HG03280 (cell line): ENCODE results near the gene WDR70.
"Not testable (repeated sequence)": the region's sequence is repeated elsewhere in the genome, so short reads cannot be mapped to it uniquely, and the experiment has no call there.

Source experiments
- ATAC-seq: cut with Tn5 transposase; IDR thresholded peaks from one replicate; pipeline ENCODE4 v1.9.1; 2021; ENCODE audit warnings: mild to moderate bottlenecking, moderate library complexity; ENCODE audit not compliant: unreplicated experiment

Gene WDR70

DNA sequence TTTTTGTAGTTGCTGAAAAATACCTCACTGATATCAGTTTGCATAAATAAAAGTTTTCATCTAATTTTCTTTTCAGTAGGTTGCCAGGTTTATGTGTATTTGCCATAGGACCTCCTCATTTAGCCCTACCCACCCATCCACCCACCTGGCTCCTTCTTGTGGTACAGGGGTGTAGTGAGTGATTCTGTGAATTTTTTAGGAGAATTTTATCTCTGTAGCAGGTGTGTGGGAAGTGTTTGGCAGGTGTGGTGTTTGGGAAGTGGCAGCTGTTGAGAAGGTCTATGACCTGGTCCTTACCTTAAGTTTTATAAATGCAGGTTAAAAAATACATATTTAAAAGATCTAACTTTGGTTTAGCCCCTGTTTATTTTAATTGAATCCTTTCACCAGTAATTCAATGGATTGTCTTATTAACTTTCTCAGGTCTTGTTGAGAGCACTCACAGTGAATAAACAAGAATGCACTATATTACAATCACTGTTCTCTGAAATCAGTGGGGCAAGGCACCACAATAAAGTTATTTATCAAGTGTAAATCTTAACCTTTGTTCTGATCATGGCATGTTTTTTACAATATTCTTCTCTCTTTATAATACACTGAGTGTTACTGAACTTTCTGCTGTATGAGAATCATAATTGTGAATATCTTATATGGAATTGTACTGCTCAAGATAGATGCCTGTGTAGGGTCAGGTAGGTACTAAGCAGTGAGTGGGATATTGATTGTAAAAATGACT lies 189.1 kb downstream of the WDR70 start:
- no peak for ATAC-seq

DNA sequence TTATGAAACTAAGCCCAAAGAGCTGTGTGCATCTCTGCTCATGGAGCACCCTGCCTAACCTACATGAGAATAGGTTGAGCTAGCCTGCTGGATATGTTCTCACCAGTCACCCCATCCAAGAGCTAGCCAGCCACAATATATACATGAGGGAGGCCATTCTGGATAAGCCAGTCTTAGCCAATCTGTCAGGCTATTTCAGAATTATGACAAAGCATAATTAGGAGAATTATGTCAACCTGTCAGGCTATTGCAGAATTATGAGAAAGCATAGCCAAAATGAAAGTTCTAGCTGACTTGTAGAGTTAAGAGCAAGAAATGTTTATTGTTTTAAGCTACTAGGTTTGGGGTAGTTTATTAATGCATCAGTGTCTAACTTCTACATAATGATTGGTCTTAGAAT lies 189.8 kb downstream of the WDR70 start:
- no peak for ATAC-seq

DNA sequence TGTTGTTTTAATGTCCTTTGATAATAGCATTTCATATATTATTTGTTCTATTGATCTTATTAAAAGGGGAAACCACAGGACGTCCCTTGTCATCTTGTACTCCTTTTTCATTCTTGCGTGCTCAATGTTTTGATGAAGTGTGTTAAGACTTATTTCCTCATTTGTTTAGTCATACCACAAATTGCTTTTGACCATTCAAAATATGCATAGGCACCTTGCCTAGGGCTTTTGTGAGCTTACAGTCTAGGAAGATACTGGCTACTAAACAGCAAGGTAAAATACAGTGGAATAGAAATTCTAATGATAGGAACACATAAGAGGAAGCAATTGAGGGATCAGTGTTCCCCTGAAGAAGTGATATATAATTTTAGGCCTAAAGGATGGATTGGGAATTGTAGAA lies 190.3 kb downstream of the WDR70 start:
- ATAC-seq: no peak

DNA sequence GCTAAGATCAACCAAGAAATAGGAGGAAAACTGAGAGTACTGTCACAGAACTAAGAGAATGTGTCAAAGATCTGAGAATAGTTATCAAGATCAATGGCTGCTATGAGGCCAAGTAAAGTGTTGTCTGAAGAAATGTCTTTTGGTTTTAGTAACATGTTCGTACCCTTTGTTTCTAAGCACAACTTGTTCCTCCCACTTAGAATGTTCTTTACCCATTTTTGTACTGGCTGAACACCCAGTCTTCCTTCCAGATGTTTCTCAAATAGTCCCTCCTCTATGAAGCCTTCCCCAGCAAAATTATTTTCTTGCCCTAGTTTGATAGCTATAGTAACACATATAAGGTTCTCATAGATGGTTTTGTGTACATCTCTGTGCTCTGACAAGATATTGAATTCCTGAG lies 191.5 kb downstream of the WDR70 start:
- ATAC-seq: no peak

DNA sequence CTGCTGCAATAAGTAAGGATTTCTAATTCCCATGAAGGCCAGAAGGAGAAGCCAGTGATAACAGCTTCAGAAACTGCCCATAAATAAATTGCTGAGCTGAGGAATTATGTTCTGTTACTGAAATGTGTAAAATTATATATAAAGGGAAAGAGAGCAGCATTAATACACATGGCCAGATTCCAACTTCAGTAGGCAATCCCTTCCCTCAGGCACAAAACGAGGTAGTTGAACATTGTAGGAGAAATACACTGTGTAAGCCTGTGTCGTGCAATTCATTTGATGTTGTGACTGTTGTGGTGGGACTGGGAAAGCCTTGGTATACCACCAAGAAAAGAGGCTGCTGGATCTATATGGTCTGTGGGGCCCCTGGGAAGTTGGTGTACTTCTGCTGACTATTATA lies 192.9 kb downstream of the WDR70 start:
- ATAC-seq: no peak

DNA sequence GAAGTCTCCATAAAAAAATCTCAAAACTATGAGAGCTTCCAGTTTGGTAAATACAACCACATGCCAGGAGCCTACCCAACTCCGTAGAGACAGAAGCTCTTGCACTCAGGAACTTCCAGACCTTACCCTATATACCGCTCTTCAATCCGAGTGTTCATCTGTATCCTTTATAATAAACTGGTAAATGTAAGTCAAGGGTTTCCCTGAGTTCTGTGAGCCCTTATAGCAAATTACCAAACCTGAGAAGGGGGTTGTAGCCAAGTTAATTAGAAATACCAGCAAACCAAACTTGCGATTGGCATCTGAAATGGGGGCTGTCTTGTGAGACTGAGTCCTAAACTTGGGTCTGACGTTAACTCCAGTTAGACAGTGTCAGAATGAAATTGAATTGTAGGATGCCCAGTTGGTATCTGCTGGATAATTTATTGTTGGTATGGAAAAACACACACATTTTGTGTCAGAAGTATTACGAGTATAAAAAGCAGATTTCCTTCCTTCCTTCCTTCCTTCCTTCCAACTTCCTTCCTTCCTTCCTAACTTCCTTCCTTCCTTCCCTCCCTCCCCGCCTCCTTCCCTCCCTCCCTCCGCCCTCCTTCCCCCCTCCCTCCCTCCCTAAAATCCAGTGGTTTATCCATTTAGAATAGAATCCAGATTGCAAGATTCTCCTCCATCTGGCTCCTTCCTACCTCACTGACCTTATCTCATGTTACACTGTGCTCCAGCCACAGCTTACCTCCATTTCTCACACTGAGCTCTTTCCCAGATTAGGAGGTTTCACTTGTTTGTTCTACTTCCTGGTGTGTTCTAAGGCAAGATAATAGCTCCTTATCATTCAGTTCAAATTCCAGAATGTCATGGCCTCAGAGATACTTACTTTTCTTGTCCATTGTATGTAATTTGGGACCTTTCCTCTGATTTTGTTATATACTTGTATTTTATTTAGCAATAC lies 196.7 kb downstream of the WDR70 start:
- no peak for ATAC-seq

DNA sequence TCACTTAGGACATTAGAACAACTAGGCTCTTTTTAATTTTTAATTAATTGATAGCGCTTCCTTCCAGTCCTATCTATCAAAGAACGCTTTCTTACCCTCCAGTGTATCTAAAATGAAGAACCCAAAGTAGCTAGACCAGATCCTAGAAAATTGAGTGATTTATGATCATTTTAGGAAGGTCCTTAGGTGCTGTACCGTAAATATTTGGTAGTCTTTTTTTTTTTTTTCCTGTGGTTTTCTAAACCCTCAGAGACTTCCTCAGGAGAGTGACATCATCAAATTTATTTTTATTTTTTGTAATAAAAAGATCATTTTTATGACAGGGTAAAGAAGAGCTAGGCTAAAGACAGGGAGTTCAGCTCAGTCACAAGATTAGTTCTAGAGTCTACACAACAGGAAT lies 197.4 kb downstream of the WDR70 start:
- ATAC-seq: no peak

DNA sequence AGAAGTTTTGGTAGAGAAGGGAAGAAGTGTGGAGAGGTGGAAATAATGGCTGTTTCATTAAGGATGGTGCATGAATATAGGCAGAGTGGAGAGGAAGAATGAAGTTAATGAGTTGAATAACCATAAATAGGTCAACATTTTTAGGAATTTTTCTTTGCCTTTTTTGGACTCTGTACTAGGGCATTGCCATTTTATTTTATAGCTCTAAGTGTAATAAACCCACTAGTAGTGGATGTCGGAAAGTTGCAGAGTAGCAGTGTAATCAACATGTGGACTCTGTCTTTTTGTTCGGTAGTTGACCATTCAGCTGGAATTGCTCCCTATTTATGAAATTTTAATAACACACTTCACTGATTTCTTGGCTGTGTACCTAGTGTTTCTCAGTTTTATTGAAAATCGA lies 199.1 kb downstream of the WDR70 start:
- no peak for ATAC-seq

DNA sequence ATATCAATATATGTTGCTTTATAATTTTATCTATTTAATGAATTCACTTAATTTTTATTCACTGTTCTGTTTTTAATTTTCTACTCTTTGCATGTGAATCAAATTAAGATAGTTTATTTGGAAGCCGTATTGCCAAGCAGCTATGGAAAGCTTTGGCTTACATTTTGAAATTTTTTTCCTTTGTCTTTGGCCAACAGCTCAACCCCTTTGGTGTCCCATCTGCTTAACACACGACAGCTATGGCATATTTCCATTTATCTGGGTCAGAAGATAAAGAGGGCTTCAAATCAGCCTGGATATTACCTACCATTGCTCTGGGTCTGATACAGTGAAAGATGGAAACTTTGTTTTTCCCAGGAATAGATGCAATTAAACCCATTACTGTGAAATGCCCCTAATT lies 201.0 kb downstream of the WDR70 start:
- ATAC-seq: no peak

DNA sequence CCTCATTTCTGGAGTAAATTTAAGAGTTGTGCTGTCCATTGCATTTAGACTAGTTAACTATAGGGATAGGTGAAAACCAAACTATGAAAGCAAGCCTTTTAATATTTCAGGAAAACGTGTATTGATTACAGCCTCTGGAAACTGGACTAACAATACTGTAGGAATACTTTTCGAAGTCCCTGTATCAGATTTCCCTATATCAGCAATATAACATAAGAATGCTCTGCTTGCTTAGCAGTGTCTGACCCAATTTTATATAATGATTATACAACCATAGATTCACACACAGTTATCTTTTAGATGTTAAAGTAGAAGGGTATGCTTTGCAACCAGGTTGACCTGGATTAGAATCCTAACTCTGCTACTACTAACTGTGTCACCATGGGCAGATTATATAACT lies 203.1 kb downstream of the WDR70 start:
- no peak for ATAC-seq

DNA sequence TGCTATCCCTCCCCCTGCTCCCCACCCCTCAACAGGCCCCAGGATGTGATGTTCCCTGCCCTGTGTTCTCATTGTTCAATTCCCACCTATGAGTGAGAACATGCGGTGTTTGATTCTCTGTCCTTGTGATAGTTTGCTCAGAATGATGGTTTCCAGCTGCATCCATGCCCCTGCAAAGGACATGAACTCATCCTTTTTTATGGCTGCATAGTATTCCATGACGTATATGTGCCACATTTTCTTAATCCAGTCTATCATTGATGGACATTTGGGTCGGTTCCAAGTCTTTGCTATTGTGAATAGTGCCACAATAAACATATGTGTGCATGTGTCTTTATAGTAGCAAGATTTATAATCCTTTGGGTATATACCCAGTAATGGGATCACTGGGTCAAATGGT lies 214.2 kb downstream of the WDR70 start:
- not testable (repeated sequence) for ATAC-seq

DNA sequence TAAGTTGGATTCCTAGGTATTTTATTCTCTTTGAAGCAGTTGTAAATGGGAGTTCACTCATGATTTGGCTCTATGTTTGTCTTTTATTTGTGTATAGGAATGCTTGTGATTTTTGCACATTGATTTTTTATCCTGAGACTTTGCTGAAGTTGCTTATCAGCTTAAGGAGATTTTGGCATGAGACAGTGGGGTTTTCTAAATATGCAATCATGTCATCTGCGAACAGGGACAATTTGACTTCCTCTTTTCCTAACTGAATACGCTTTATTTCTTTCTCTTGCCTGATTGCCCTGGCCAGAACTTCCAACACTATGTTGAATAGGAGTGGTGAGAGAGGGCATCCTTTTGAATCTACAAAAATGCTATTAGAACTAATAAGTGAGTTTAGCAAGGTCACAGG lies 215.7 kb downstream of the WDR70 start:
- ATAC-seq: not testable (repeated sequence)

DNA sequence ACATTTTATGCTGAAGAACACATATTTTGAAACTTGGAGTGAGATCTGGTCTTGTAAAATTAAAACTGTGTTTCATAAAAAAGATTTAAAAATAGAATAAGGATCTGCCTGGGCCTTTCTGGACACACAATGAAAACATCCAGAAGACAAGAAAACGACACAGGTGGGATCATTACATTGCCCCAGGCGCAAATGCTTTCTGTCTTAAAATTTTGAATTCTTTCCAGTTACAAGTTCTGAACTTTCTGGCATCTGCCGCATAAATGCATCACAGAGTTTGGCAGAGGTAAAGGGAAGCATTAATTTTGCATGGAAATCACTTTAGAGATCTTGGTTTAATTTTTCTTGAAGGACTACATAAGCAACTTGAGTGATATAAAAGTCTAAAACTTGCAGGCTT lies 219.6 kb downstream of the WDR70 start:
- ATAC-seq: no peak

DNA sequence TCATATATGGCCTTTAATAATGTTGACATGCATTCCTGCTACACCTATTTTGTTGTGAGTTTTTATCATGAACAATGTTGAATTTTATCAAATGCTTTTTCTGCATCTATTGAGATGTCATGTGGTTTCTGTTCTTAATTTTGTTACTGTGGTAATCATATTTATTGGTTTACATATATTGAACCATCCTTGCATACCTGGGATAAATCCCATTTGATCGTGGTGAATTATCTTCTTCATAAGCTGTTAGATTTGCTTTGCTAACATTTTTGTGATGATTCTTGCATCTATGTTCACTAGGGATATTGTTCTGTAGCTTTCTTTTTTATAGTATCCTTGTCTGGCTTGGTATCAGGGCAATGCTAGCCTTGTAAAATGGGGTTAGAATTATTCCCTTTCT lies 222.0 kb downstream of the WDR70 start:
- no peak for ATAC-seq

DNA sequence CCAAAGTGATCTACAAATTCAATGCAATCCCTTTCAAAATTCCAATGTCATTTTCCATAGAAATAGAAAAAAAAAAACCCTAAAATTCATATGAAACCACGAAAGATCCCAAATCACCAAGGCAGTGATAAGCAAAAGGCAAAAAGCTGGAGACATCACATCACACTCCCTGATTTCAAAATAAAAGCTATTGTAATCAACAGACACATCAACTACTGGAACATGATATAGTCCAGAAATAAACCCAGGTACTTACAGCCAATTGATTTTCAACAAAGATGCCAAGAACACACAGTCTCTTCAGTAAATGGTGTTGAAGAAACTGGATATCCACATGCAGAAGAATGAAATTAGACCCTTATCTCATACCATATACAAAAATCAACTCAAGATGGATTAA lies 224.0 kb downstream of the WDR70 start:
- ATAC-seq: no peak

DNA sequence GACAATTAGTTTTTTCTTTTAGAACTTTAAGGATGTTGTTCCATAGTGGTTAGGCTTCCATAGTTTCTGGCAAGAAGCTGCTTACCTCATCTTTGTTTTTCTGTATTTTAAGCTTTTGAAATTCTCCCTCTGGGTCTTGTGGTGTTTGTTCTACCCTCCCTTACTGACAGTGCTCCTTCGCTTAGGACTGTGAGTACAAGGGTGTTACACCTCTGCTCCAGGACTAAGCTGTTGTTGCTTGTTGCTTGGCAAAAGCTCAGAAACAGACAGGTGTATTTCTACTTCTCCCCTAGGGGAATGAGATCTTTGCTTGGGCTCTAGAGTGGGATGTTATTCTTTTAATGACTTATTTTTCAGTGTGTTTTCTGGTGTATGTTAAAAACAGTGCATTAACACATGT lies 225.2 kb downstream of the WDR70 start:
- ATAC-seq: no peak

DNA sequence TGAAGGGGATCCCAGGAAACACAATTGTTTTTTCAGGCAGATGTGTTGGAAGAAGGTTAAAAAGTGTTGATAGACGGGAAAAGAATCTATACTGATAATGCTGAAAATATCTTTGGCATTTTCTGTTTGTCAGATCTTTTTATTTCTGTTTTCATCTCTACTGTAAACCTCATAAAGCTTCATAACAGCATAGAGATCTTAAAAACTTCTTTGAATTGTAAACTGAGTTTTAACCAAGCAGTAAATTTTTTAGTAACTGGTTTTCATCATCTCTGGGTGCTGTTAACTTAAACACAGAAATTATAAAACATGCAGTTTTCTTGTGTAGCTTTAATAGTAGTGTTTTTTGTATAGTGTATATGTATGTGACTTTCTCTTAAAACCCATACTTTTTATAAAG lies 227.0 kb downstream of the WDR70 start:
- ATAC-seq: no peak

DNA sequence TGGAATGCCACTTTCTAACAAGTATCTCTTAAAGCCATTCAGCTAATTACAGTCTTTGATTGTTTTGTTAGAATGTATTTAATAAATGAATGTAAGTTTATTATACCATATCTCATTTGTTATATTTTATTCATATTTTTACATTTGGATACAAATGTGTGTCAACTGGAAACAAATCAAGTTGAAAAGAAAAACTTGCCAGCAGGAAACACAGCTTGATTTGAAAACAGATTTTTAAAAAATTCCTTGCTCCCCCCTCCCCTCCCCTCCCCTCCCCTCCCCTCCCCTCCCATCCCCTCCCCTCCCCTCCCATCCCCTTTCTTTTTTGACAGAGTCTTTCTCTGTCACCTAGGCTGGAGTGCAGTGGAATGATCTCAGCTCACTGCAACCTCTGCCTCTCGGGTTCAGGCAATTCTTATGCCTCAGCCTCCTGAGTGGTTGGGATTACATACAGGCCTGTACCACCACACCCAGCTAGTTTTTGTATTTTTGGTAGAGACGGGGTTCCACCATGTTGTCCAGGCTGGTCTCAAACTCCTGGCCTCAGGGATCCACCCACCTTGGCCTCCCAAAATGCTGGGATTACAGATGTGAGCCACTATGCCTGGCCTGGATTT lies 227.6 kb downstream of the WDR70 start:
- ATAC-seq: no peak

DNA sequence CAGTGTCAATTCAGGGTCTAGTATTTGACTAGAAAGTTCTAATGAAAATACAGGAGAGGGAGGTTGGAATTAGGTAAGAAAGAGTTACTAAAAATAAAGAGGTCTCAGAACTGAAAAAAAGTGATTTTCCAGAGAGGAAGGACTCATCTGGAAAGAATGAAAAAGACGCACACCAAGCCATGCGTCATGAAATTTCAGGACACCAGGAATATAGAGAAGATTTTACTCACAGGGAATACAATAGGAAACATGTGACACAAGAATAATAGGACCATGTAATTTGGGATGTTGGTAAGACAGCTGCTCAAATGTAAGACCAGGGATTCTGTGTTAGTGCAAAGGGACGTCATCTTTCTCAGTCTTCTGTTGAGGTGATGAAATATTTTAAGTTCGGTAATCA lies 236.1 kb downstream of the WDR70 start:
- no peak for ATAC-seq

DNA sequence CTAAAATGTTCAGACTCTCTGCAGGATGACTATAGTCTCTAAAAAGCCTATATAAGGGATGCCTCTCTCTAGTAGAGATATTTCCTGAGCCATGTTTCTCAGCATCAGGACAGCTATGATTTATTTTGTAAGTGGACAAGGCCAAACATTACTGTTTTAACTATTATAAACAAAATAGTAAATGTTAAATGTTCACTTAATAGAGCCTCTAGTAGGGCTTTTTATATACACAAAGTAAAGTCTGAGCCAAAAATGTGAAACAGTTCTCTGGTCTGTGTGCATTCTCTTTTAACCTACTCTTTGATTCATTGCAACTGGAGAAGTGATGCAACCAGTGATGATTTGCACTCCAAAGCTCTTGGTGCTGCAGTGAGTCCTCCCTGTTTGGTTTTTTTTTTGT lies 240.2 kb downstream of the WDR70 start:
- no peak for ATAC-seq

DNA sequence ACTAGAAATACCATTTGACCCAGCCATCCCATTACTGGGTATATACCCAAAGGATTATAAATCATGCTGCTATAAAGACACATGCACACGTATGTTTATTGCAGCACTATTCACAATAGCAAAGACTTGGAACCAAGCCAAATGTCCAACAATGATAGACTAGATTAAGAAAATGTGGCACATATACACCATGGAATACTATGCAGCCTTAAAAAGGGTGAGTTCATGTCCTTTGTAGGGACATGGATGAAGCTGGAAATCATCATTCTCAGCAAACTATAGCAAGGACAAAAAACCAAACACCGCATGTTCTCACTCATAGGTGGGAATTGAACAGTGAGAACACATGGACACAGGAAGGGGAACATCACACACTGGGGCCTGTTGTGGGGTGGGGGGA lies 243.2 kb downstream of the WDR70 start:
- ATAC-seq: not testable (repeated sequence)

DNA sequence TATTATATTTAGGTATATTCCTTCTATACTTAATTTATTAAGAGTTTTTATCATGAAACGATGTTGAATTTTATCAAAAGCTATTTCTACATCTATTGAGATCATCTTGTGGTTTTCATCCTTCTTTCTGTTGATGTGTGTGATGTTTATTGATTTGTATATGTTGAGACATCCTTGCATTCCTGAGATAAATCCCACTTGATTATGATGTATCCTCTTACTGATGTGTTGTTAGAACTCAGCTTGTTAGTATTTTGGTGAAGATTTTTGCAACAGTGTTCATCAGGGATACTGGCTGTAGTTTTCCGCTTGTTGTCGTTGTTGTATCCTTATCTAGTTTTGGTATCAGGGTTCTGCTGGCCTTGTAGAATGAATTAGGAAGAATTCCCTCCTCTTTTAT lies 247.1 kb downstream of the WDR70 start:
- ATAC-seq: no peak
